Measurements from ENCODE around the gene DISP3. TPM values are rescaled to one million over a fixed set of nuclear protein-coding genes. Genes with fewer than 3 reads are reported as not detected.

DISP3 gene
- total and polyA plus RNA-seq, 2 of the 4 experiments (the other 2 are of a cell fraction) = 0.05 TPM; not detected in 1

GRCh38 chr1:11431941-11432507 is 46.9 kb upstream of the DISP3 start:
- dilution Hi-C loops (cut with HindIII; ENCODE audit: low sequenced_read_pairs, unreplicated experiment) = no loop called here
- H2BK15ac ChIP-seq (ENCODE audit: low read depth, low read length) = no peak overlapping the region
- H3K4ac ChIP-seq (ENCODE audit: low read depth, low read length) = no peak overlapping the region
- no peak overlapping the region for H3K14ac ChIP-seq (replicated peaks; ENCODE audit: low read depth, low read length)
- in situ Hi-C loops (cut with MboI; ENCODE audit: low sequenced_read_pairs) = no loop called here
- H2AK5ac ChIP-seq (ENCODE audit: low read depth, low read length) = no peak overlapping the region
- H3K27me3 ChIP-seq (ENCODE audit: control insufficient read depth, insufficient read depth, low read length) = no peaks in the 10 kb centered on the region; the same call in none of the 2 replicates
- no peak overlapping the region for H3K4me3 ChIP-seq (ENCODE audit: insufficient read depth, low read depth, low read length)
- no peak overlapping the region for H4K5ac ChIP-seq (ENCODE audit: low read depth, low read length)
- no peak overlapping the region for H2BK20ac ChIP-seq (ENCODE audit: low read depth, low read length)
- no peak overlapping the region for H2BK5ac ChIP-seq (ENCODE audit: low read depth, low read length, poor library complexity, severe bottlenecking)
- DNase-seq (no peak), ATAC-seq (ENCODE audit: low read depth) (no peak)
- ChIA-PET POLR2A (ENCODE audit: unreplicated experiment) (no interaction called here), CTCF (no interaction called here)
- H2BK120ac ChIP-seq (ENCODE audit: low read depth, low read length) = no peak overlapping the region
- H4K20me1 ChIP-seq (ENCODE audit: insufficient read depth, low read length) = no peaks in the 10 kb centered on the region
- no TSS peak for BruUV-seq (replicated peaks)
- H3K56ac ChIP-seq (ENCODE audit: extremely low read depth, insufficient read depth, low read length) = no peak overlapping the region
- no peaks in the 10 kb centered on the region for H3K36me3 ChIP-seq (ENCODE audit: control insufficient read depth, insufficient read depth, low read length)
- no peak overlapping the region for H3K18ac ChIP-seq (ENCODE audit: low read depth, low read length)
- WGBS, 2 experiments (ENCODE audit: extremely low coverage in 2 of 2, insufficient read length in 1 of 2) = no CpG with 5 or more reads among the region's 16 CpGs
- H2AK9ac ChIP-seq (replicated peaks; ENCODE audit: low read depth, low read length, poor library complexity) = no peak overlapping the region
- H3K9me3 ChIP-seq (ENCODE audit: control insufficient read depth, insufficient read depth, low read length) = no peaks in the 10 kb centered on the region
- peak overlapping the region; percentile 8 for H2AFZ ChIP-seq (replicated peaks; ENCODE audit: low read length, poor library complexity)
- no peak overlapping the region for H3K23ac ChIP-seq (ENCODE audit: low read depth, low read length)
- H3K9ac ChIP-seq (ENCODE audit: low read depth, low read length) = no peak overlapping the region
- H3K9me1 ChIP-seq (ENCODE audit: insufficient read depth, low read length) = no peaks in the 10 kb centered on the region
- no peak overlapping the region for H3K27ac ChIP-seq (ENCODE audit: insufficient read depth, low read length)
- H4K8ac ChIP-seq (ENCODE audit: low read depth in 2 of 2, low read length in 2 of 2) = no peak overlapping the region
- TF ChIP-seq MAZ (IDR thresholded peaks at IDR 0.05; ENCODE audit: borderline replicate concordance, low read depth, low read length) = no peak
- no peak for TF ChIP-seq POLR2A (IDR thresholded peaks at IDR 0.05; ENCODE audit: low read depth, low read length)
- TF ChIP-seq USF2 (IDR thresholded peaks at IDR 0.05; ENCODE audit: low read depth, low read length) = no peak
- TF ChIP-seq SMC3 (IDR thresholded peaks at IDR 0.05; ENCODE audit: low read depth, low read length) = no peak
- no peak for TF ChIP-seq ELK1 (IDR thresholded peaks at IDR 0.05; ENCODE audit: borderline replicate concordance, low read depth, low read length)
- no peak for TF ChIP-seq NFE2L2 (IDR thresholded peaks at IDR 0.05; ENCODE audit: low read depth, low read length)
- no peak for TF ChIP-seq CTCF (conservative IDR thresholded peaks at IDR 0.05; ENCODE audit: low read depth, low read length)
- no peak for TF ChIP-seq BHLHE40 (IDR thresholded peaks at IDR 0.05; ENCODE audit: low read depth, low read length)
- no peak for TF ChIP-seq RFX5 (IDR thresholded peaks at IDR 0.05; ENCODE audit: low read depth, low read length)
- H3K79me1 ChIP-seq (ENCODE audit: low read depth in 1 of 2, low read length in 2 of 2) = no peaks in the 10 kb centered on the region
- no peak overlapping the region for H3K4me2 ChIP-seq (ENCODE audit: low read depth, low read length)
- H4K91ac ChIP-seq (ENCODE audit: insufficient read depth, low read depth, low read length) = no peak overlapping the region
- intact Hi-C loops (cut with micrococcal nuclease) = no loop called here
- no peaks in the 10 kb centered on the region for H3K4me1 ChIP-seq (ENCODE audit: control insufficient read depth, insufficient read depth, low read length)

Measured in IMR-90 (cell line).